ENCODE data around the gene ARID1B. TPM values are rescaled to one million over a fixed set of nuclear protein-coding genes. Genes with fewer than 3 reads are reported as not detected.

ARID1B gene
- total and polyA plus RNA-seq, 2 of the 4 experiments (the other 2 are of a cell fraction) = 14.5 to 20.1 TPM

- peaks cover 18% of the 10 kb centered on the region for H3K4me1 ChIP-seq (ENCODE audit: control insufficient read depth, insufficient read depth, low read length)
- TF ChIP-seq CTCF (conservative IDR thresholded peaks at IDR 0.05; ENCODE audit: low read depth, low read length) = no peak
- no peak for TF ChIP-seq RFX5 (IDR thresholded peaks at IDR 0.05; ENCODE audit: low read depth, low read length)
- no peak for TF ChIP-seq CHD1 (IDR thresholded peaks at IDR 0.05; ENCODE audit: low read depth, low read length)
- no peak for TF ChIP-seq BHLHE40 (IDR thresholded peaks at IDR 0.05; ENCODE audit: low read depth, low read length)
- TF ChIP-seq MAZ (IDR thresholded peaks at IDR 0.05; ENCODE audit: borderline replicate concordance, low read depth, low read length) = no peak
- no peak for TF ChIP-seq POLR2A (IDR thresholded peaks at IDR 0.05; ENCODE audit: low read depth, low read length)
- TF ChIP-seq RAD21 (IDR thresholded peaks at IDR 0.05; ENCODE audit: low read length) = no peak
- no peak for TF ChIP-seq FOS (IDR thresholded peaks at IDR 0.05; ENCODE audit: low read depth, low read length)
- no peak for TF ChIP-seq ELK1 (IDR thresholded peaks at IDR 0.05; ENCODE audit: borderline replicate concordance, low read depth, low read length)
- H4K20me1 ChIP-seq (ENCODE audit: insufficient read depth, low read length) = peaks cover 70% of the 10 kb centered on the region
- no peak overlapping the region for H2AK9ac ChIP-seq (replicated peaks; ENCODE audit: low read depth, low read length, poor library complexity)
- H2BK5ac ChIP-seq (ENCODE audit: low read depth, low read length, poor library complexity, severe bottlenecking) = no peak overlapping the region
- H3K56ac ChIP-seq (ENCODE audit: extremely low read depth, insufficient read depth, low read length) = no peak overlapping the region
- peak overlapping the region; percentile 17; the same call in 1 of the 2 replicates for H3K14ac ChIP-seq (replicated peaks; ENCODE audit: low read depth, low read length)
- POLR2A ChIA-PET (ENCODE audit: unreplicated experiment) = no interaction called here
- no peak overlapping the region for H4K91ac ChIP-seq (ENCODE audit: insufficient read depth, low read depth, low read length)
- no peak overlapping the region for H2BK15ac ChIP-seq (ENCODE audit: low read depth, low read length)
- peak overlapping the region; percentile 30; the same call in 1 of the 2 replicates for H3K23ac ChIP-seq (ENCODE audit: low read depth, low read length)
- intact Hi-C loops (cut with micrococcal nuclease) (no loop called here), in situ Hi-C loops (cut with MboI; ENCODE audit: low sequenced_read_pairs) (no loop called here), dilution Hi-C loops (cut with HindIII; ENCODE audit: low sequenced_read_pairs, unreplicated experiment) (no loop called here)
- H3K4ac ChIP-seq (ENCODE audit: low read depth, low read length) = no peak overlapping the region
- no peak for ATAC-seq (ENCODE audit: low read depth)
- peaks cover 1% of the 10 kb centered on the region; the same call in 1 of the 2 replicates for H3K36me3 ChIP-seq (ENCODE audit: control insufficient read depth, insufficient read depth, low read length)
- H3K9ac ChIP-seq (ENCODE audit: low read depth, low read length) = no peak overlapping the region
- peak overlapping the region; percentile 23; the same call in 1 of the 2 replicates for H3K18ac ChIP-seq (ENCODE audit: low read depth, low read length)
- BruUV-seq (replicated peaks) = no TSS peak
- no peak overlapping the region for H3K27ac ChIP-seq (ENCODE audit: insufficient read depth, low read length)
- no peak overlapping the region for H4K5ac ChIP-seq (ENCODE audit: low read depth, low read length)
- DNase-seq = no peak
- H3K4me2 ChIP-seq (ENCODE audit: low read depth, low read length) = peak overlapping the region; percentile 88
- no peak overlapping the region for H2BK20ac ChIP-seq (ENCODE audit: low read depth, low read length)
- CTCF ChIA-PET = interaction anchor here (1.1 kb wide), 1 partner anchor 15 kb away, joined by 3 read pairs; no protein-coding TSS in a partner anchor
- H2BK120ac ChIP-seq (ENCODE audit: low read depth, low read length) = no peak overlapping the region
- no peak overlapping the region for H4K8ac ChIP-seq (ENCODE audit: low read depth in 2 of 2, low read length in 2 of 2)
- H3K79me1 ChIP-seq (ENCODE audit: low read depth in 1 of 2, low read length in 2 of 2) = peaks cover 59 to 79% of the 10 kb centered on the region in 2 experiments
- H3K27me3 ChIP-seq (ENCODE audit: control insufficient read depth, insufficient read depth, low read length) = no peaks in the 10 kb centered on the region
- no CpG with 5 or more reads among the region's 4 CpGs for WGBS, 2 experiments (ENCODE audit: extremely low coverage in 2 of 2, insufficient read length in 1 of 2)
- H2AFZ ChIP-seq (replicated peaks; ENCODE audit: low read length, poor library complexity) = no peak overlapping the region
- H3K4me3 ChIP-seq (ENCODE audit: insufficient read depth, low read depth, low read length) = no peak overlapping the region
- peaks cover 27% of the 10 kb centered on the region for H3K9me1 ChIP-seq (ENCODE audit: insufficient read depth, low read length)
- H2AK5ac ChIP-seq (ENCODE audit: low read depth, low read length) = peak overlapping the region; percentile 13; the same call in 1 of the 2 replicates
- H3K9me3 ChIP-seq (ENCODE audit: control insufficient read depth, insufficient read depth, low read length) = no peaks in the 10 kb centered on the region
Observed at GRCh38 chr6:156879186-156879585, 102.0 kb downstream of the ARID1B start.

Data from IMR-90 (cell line).